ENCODE measurements around the gene PCP4. TPM values are rescaled to one million over a fixed set of nuclear protein-coding genes. Genes with fewer than 3 reads are reported as not detected.

The PCP4 gene
- total RNA-seq, 1 experiment from 2014 or later: not detected

GRCh38 chr21:39969691-39970364, 102.6 kb downstream of the PCP4 start:
- no peaks in the 10 kb centered on the region for H3K9me3 ChIP-seq (ENCODE audit: control insufficient read depth, insufficient read depth, low read depth, low read length)
- ChIA-PET POLR2A (no interaction called here), CTCF (no interaction called here)
- H3K36me3 ChIP-seq (ENCODE audit: control insufficient read depth, insufficient read depth, low read length): no peaks in the 10 kb centered on the region
- H3K27ac ChIP-seq (ENCODE audit: low read length): no peak overlapping the region
- BruUV-seq (replicated peaks): no TSS peak
- no peaks in the 10 kb centered on the region for H3K27me3 ChIP-seq (ENCODE audit: control insufficient read depth, insufficient read depth, low read length)
- H3K4me3 ChIP-seq (ENCODE audit: low read depth in 2 of 2, low read length in 2 of 2): no peak overlapping the region
- H3K4me1 ChIP-seq (ENCODE audit: control insufficient read depth, insufficient read depth, low read length): no peaks in the 10 kb centered on the region
- intact Hi-C loops (cut with micrococcal nuclease; ENCODE audit: unreplicated experiment): no loop called here
- TF ChIP-seq POLR2AphosphoS5 (IDR thresholded peaks at IDR 0.05; ENCODE audit: low read depth, low read length) (no peak), SIN3A (IDR thresholded peaks at IDR 0.05; ENCODE audit: borderline replicate concordance, insufficient read depth, low read depth, low read length) (no peak)
- TF ChIP-seq, protein P1, sequence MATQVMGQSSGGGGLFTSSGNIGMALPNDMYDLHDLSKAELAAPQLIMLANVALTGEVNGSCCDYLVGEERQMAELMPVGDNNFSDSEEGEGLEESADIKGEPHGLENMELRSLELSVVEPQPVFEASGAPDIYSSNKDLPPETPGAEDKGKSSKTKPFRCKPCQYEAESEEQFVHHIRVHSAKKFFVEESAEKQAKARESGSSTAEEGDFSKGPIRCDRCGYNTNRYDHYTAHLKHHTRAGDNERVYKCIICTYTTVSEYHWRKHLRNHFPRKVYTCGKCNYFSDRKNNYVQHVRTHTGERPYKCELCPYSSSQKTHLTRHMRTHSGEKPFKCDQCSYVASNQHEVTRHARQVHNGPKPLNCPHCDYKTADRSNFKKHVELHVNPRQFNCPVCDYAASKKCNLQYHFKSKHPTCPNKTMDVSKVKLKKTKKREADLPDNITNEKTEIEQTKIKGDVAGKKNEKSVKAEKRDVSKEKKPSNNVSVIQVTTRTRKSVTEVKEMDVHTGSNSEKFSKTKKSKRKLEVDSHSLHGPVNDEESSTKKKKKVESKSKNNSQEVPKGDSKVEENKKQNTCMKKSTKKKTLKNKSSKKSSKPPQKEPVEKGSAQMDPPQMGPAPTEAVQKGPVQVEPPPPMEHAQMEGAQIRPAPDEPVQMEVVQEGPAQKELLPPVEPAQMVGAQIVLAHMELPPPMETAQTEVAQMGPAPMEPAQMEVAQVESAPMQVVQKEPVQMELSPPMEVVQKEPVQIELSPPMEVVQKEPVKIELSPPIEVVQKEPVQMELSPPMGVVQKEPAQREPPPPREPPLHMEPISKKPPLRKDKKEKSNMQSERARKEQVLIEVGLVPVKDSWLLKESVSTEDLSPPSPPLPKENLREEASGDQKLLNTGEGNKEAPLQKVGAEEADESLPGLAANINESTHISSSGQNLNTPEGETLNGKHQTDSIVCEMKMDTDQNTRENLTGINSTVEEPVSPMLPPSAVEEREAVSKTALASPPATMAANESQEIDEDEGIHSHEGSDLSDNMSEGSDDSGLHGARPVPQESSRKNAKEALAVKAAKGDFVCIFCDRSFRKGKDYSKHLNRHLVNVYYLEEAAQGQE (IDR thresholded peaks at IDR 0.05; ENCODE audit: insufficient read depth in 1 of 2, low read depth in 2 of 2, low read length in 1 of 2): no peak
- no peak for DNase-seq (ENCODE audit: low read depth, low spot score)
- no peak for ATAC-seq
- in situ Hi-C loops (cut with HindIII; ENCODE audit: low pct_unique_long_range_greater_than_20kb, low sequenced_read_pairs): no loop called here

DNA sequence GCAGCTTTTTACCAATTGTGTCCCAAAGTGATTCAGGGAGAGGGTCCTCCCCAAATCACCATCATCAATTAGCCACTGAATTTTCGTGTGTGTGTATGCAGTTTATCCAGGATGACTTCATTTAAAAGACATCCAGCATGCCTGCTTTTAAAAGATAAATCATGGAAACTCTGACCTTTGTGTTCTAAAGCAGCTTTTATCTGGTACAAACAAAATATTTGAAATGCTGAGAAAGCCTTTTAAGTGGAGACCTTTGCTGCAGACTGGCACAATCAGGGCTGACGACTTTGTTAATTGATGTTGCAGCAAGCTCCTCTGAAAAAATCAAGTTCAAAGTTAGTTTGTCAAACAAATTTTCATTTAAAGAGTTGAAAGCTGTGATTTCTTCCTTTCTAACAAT, 104.7 kb downstream of the PCP4 start:
- in situ Hi-C loops (cut with HindIII; ENCODE audit: low pct_unique_long_range_greater_than_20kb, low sequenced_read_pairs): no loop called here
- CTCF ChIA-PET: no interaction called here
- Histone ChIP-seq H3K4me3 (ENCODE audit: low read depth in 2 of 2, low read length in 2 of 2) (no peak overlapping the region), H3K27ac (ENCODE audit: low read length) (no peak overlapping the region), H3K27me3 (ENCODE audit: control insufficient read depth, insufficient read depth, low read length) (no peaks in the 10 kb centered on the region), H3K4me1 (ENCODE audit: control insufficient read depth, insufficient read depth, low read length) (no peaks in the 10 kb centered on the region), H3K9me3 (ENCODE audit: control insufficient read depth, insufficient read depth, low read depth, low read length) (no peaks in the 10 kb centered on the region), H3K36me3 (ENCODE audit: control insufficient read depth, insufficient read depth, low read length) (no peaks in the 10 kb centered on the region)
- TF ChIP-seq CTCF (IDR thresholded peaks at IDR 0.05) (no peak), TCF7L2 (IDR thresholded peaks at IDR 0.05; ENCODE audit: low read depth, low read length) (no peak), POLR2AphosphoS5 (IDR thresholded peaks at IDR 0.05; ENCODE audit: low read depth, low read length) (no peak), SIN3A (IDR thresholded peaks at IDR 0.05; ENCODE audit: borderline replicate concordance, insufficient read depth, low read depth, low read length) (no peak)
- TF ChIP-seq, protein P1 (IDR thresholded peaks at IDR 0.05; ENCODE audit: insufficient read depth in 1 of 2, low read depth in 2 of 2, low read length in 1 of 2): no peak
- BruUV-seq (replicated peaks): no TSS peak
- DNase-seq (ENCODE audit: low read depth, low spot score): no peak
- intact Hi-C loops (cut with micrococcal nuclease; ENCODE audit: unreplicated experiment): no loop called here
- ATAC-seq: no peak
- POLR2A ChIA-PET: interaction anchor here (0.6 kb wide), 1 partner anchor 290 kb away, joined by 4 read pairs; no protein-coding TSS in a partner anchor
